ENCODE results near the gene SUCLG1. TPM values are rescaled to one million over a fixed set of nuclear protein-coding genes. Genes with fewer than 3 reads are reported as not detected.

Gene SUCLG1
- polyA plus RNA-seq, 1 donor (not counting 4 experiments of a cell fraction or from before 2014, with no cell fraction given) = 83.6 TPM

- H3K79me2 ChIP-seq (ENCODE audit: control insufficient read depth, insufficient read depth, low read length) = no peaks in the 10 kb centered on the region
- H3K27ac ChIP-seq (ENCODE audit: control insufficient read depth, insufficient read depth, low read length) = no peak overlapping the region
- H3K27me3 ChIP-seq (ENCODE audit: control insufficient read depth, extremely low read depth, insufficient read depth, low read length) = no peaks in the 10 kb centered on the region
- H3K9ac ChIP-seq (ENCODE audit: control insufficient read depth, extremely low read depth, insufficient read depth, low read length) = no peak overlapping the region
- no peak overlapping the region for H3K4me3 ChIP-seq (ENCODE audit: control insufficient read depth in 2 of 3, extremely low read depth in 1 of 3, insufficient read depth in 2 of 3, low read depth in 1 of 3, low read length in 3 of 3)
- H2AFZ ChIP-seq (ENCODE audit: control insufficient read depth, low read length) = no peak overlapping the region
- H3K9me3 ChIP-seq (ENCODE audit: control insufficient read depth, low read depth, low read length) = no peaks in the 10 kb centered on the region
- DNase-seq (ENCODE audit: low read depth, low spot score) (no peak), FAIRE-seq (no peak)
- dilution Hi-C loops (cut with MboI; ENCODE audit: extremely low pct_ligation_motif_present, low sequenced_read_pairs) = no loop called here
- no peaks in the 10 kb centered on the region for H4K20me1 ChIP-seq (ENCODE audit: control insufficient read depth, extremely low read depth, insufficient read depth, low read length)
- TF ChIP-seq CTCF (optimal IDR thresholded peaks at IDR 0.05 in 1 of 3, IDR thresholded peaks at IDR 0.05 in 1 of 3, conservative IDR thresholded peaks at IDR 0.05 in 1 of 3; ENCODE audit: extremely low read depth in 1 of 3, insufficient read depth in 2 of 3, low read length in 3 of 3) = no peak
- TF ChIP-seq EZH2 (IDR thresholded peaks at IDR 0.05; ENCODE audit: low read length) = no peak
- no peaks in the 10 kb centered on the region for H3K36me3 ChIP-seq (ENCODE audit: control insufficient read depth in 2 of 2, extremely low read depth in 1 of 2, insufficient read depth in 2 of 2, low read length in 2 of 2)
- no peak overlapping the region for H3K4me2 ChIP-seq (ENCODE audit: control insufficient read depth, extremely low read depth, insufficient read depth, low read depth, low read length)
- no peaks in the 10 kb centered on the region for H3K9me1 ChIP-seq (ENCODE audit: control insufficient read depth, extremely low read depth, insufficient read depth, low read length)
- no peaks in the 10 kb centered on the region for H3K4me1 ChIP-seq (ENCODE audit: control insufficient read depth, extremely low read depth, insufficient read depth, low read length)
These were observed 65.3 kb downstream of the SUCLG1 start for GRCh38 chr2:84393829-84394228.

GRCh38 chr2:84389794-84390193, 69.3 kb downstream of the SUCLG1 start:
- Histone ChIP-seq H3K79me2 (ENCODE audit: control insufficient read depth, insufficient read depth, low read length) (no peaks in the 10 kb centered on the region), H3K27ac (ENCODE audit: control insufficient read depth, insufficient read depth, low read length) (no peak overlapping the region), H3K9ac (ENCODE audit: control insufficient read depth, extremely low read depth, insufficient read depth, low read length) (no peak overlapping the region), H3K9me3 (ENCODE audit: control insufficient read depth, low read depth, low read length) (no peaks in the 10 kb centered on the region), H3K4me2 (ENCODE audit: control insufficient read depth, extremely low read depth, insufficient read depth, low read depth, low read length) (no peak overlapping the region), H3K4me3 (ENCODE audit: control insufficient read depth in 2 of 3, extremely low read depth in 1 of 3, insufficient read depth in 2 of 3, low read depth in 1 of 3, low read length in 3 of 3) (no peak overlapping the region), H3K36me3 (ENCODE audit: control insufficient read depth in 2 of 2, extremely low read depth in 1 of 2, insufficient read depth in 2 of 2, low read length in 2 of 2) (no peaks in the 10 kb centered on the region), H3K4me1 (ENCODE audit: control insufficient read depth, extremely low read depth, insufficient read depth, low read length) (no peaks in the 10 kb centered on the region), H4K20me1 (ENCODE audit: control insufficient read depth, extremely low read depth, insufficient read depth, low read length) (no peaks in the 10 kb centered on the region), H2AFZ (ENCODE audit: control insufficient read depth, low read length) (no peak overlapping the region), H3K27me3 (ENCODE audit: control insufficient read depth, extremely low read depth, insufficient read depth, low read length) (no peaks in the 10 kb centered on the region), H3K9me1 (ENCODE audit: control insufficient read depth, extremely low read depth, insufficient read depth, low read length) (no peaks in the 10 kb centered on the region)
- no peak for FAIRE-seq
- dilution Hi-C loops (cut with MboI; ENCODE audit: extremely low pct_ligation_motif_present, low sequenced_read_pairs) = no loop called here
- DNase-seq (ENCODE audit: low read depth, low spot score) = no peak
- TF ChIP-seq EZH2 (IDR thresholded peaks at IDR 0.05; ENCODE audit: low read length) (no peak), CTCF (optimal IDR thresholded peaks at IDR 0.05 in 1 of 3, IDR thresholded peaks at IDR 0.05 in 1 of 3, conservative IDR thresholded peaks at IDR 0.05 in 1 of 3; ENCODE audit: extremely low read depth in 1 of 3, insufficient read depth in 2 of 3, low read length in 3 of 3) (no peak)
